Inflammatory macrophage treated with lipopolysaccharide for 1 hour (primary cell): ENCODE measurements around the gene SPTAN1.
"Not testable (repeated sequence)": the region's sequence is repeated elsewhere in the genome, so short reads cannot be mapped to it uniquely, and the experiment has no call there.

Experiments
- DNase-seq, 2 donors: peaks; one replicate each; pipeline ENCODE4 v3.0.0-alpha.2; 2020 to 2022

The SPTAN1 gene

DNA sequence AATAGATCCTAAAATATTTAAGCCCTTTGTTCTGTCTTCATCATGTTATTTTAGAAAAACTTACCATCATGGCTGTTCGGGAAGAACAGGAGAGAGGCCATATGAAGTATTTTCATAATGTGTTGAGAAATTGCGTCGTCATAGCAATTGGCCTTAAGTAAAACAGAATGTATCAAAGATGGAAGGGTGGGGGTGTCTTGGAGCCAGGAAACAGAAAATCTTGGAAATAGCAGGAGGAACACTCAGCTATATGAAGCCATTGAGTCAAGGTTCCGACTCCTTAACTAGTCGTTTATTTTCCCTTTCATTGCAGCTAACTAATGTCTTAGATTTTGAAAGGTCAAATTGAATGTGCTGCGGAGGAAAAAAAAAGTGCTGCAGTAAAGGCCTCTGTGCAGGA lies 1.3 kb downstream of the SPTAN1 start:
- DNase-seq: peak in 1 of 2 donors; percentile 50

GRCh38 chr9:128554155-128554862 lies 1.9 kb downstream of the SPTAN1 start:
- DNase-seq: peak in 1 of 2 donors; percentile 68

- no peak for DNase-seq
Measured at GRCh38 chr9:128555180-128555721, 2.9 kb downstream of the SPTAN1 start.

GRCh38 chr9:128556276-128556675 lies 3.9 kb downstream of the SPTAN1 start:
- no peak for DNase-seq

DNA sequence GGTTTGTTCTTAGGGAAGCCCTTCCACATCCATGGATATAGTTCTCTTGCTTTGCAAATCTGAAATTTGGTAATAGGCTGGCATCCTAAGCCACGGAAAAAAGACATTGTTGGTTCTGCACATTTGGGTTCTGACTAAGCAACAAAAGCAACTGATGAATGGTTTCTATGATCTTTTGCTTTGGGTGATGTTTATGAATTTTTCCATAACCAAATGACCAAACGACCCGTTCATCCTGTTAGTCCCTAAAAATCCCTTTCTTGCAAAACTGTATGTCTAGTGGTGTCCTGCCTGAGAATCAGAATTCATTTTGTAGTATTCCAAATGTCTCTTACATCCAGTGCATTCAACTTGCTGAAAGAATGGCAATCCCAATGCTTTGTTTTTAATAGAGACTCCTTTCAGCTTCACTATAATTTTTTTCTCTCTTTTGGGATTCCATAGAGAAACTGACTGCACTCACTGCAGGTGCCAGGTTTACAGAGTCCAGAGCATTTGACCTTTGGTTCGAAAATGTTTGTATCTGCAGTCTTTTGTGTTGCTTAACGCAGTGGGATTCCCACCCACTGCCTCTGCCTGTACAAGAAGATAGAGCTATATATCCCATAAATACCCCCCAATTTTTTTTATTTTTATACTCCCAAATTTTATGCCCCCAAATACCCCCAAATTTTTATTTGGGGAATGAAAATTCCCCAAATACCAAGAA lies 4.7 kb downstream of the SPTAN1 start:
- peak in 1 of 2 donors; percentile 55 for DNase-seq

DNA sequence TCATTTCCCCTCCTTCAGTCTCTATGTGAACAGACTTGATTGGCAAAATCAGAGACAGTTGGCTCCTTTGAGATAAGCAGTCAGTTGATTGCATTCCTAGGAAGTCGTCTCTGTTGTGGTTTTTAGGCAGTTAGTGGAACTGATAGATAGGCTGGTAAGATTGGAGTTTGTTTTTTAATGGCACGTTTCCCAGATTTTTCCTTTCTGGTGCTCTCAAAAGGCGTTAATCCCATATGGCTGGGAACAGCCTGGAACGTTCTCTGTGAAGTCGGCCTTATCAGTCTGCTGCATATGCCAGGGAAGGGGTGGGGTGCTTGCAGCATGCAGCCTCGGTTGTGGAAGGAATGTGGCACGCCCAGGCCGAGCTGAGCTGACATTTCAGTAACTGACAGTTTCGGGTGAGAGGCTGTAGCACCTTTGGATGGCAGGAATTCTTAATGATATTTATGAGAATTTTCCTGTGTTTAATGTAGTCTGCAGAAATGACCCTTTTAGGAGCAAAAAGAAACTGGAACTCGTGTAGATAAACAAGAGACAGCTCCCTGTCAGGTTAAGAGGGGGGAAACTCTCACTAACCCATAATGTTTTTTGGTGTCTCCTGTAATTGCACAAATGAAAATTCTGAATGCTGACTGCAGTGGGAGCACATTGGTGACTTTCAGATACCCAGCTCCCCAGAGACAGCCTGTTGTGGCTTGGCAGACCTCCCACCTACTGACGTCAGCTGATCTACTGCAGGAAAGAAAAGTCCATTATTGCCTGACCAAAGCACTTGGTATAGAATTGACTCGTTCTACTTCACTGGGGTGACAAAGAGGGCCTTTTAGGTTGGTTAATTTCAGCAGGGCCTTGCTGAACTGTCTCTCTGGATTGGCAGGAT lies 6.3 kb downstream of the SPTAN1 start:
- peak; percentile 93 to 97 for DNase-seq

DNA sequence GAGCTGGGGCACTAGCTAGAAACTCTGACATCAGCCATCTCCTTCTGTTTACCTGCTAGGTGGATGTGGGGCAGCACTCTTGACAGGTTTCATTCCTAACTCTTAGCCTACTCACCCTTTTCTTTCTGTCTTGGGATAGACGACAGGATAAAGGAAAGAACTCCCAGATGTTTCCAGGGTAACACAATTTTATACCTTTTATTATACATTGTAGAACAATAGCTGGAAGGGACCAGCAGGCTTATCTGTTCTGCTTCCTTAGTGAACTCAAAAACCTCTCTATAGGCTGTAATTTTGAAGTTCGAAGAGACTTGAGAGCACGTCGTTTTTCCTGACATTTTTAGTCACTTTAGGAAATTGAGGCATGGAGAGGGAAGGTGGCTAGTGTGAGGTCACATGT lies 13.2 kb downstream of the SPTAN1 start:
- DNase-seq: no peak

DNA sequence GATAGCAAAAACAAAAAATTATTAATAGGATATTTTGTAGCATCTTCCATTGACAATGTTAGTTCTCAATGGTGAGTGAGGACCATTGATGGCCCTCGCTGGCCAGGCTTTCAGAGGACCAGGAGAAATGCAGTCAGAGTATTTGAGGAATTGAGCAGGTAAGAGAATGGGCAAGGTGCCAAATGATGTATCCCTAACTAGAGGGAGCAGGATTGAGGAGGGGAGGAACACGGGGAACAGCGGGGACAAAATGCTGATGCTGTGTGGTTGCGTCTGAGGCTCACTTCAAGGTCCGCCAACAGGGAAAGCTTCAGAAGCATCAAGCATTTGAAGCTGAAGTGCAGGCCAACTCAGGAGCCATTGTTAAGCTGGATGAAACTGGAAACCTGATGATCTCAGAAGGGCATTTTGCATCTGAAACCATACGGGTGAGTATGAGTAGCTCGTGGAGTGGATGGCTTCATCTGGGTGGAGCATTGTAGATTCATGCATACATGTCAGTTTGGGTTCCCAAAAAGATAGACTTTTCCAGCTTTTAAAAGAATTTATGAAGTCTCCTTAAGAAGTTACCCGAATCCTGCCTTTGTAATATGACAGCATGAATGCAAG lies 16.2 kb downstream of the SPTAN1 start:
- no peak for DNase-seq

DNA sequence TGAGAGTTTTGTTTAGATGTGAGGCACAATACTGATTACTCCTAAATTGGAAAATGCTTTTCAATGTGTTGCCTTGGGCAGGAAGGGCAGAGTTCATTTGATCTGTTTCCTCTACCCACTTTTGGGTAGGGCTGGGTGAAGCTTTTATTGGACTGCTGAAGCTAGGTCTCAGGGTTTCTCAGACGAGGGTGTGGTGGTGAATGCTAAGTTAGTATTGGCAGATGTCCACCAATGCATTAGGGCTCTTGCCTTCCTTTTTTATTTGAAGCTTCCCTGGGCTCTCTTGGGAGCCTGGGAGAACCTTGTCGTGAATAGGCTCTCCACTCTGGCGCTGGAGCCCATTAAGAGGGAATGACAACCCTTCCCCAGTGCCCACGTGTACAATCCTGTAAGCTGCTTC lies 23.1 kb downstream of the SPTAN1 start:
- no peak for DNase-seq

DNA sequence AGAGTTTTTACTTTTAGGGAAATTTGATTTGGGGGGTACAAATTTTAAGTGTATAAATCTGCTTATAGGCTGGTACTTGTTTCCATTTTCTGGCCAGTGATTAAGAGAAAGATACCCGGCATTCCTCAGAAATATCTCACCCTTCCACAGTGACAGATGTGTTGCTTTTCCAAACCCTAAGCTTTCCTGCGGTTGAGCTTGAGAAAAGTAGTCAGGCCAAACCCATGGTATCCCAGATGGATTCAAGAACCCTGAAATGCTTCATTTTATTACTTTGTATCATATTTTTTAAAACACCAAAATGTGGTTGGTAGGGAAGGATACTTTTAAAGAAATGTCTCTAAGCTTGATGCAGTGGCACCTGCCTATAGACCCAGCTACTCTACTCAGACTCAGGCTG lies 23.5 kb downstream of the SPTAN1 start:
- DNase-seq: no peak

DNA sequence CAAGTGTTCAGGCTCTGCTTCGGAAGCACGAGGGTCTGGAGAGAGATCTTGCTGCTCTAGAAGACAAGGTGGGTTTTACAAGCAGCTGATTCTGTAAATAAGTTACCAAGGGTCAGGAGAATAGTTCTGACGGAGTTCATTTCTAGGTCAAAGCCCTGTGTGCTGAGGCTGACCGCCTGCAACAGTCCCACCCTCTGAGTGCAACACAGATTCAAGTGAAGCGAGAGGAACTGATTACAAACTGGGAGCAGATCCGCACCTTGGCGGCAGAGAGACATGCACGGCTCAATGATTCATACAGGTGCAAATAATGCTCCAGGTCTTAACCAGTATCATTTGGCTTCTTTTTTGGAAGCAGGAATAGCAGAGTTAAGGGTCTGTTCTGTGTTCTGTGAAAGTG lies 24.8 kb downstream of the SPTAN1 start:
- no peak for DNase-seq

DNA sequence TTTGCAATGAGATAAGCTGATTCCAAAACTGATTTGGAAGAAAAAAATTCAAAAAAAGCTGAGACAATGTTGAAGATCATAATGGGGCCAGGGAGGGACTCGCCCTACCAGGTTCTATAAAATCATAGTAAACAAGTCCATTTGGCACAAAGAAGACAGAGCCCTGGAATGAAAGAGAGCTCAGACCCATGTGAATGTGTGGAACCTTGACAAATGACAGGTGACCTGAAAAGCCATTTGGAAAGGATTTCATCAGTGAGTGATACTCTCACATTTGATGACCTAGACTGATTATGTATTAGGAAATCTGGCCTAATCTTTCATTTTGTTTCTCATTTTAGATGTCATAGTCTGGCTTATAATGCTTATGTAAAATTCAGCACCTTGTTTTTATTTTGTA lies 26.8 kb downstream of the SPTAN1 start:
- no peak for DNase-seq

DNA sequence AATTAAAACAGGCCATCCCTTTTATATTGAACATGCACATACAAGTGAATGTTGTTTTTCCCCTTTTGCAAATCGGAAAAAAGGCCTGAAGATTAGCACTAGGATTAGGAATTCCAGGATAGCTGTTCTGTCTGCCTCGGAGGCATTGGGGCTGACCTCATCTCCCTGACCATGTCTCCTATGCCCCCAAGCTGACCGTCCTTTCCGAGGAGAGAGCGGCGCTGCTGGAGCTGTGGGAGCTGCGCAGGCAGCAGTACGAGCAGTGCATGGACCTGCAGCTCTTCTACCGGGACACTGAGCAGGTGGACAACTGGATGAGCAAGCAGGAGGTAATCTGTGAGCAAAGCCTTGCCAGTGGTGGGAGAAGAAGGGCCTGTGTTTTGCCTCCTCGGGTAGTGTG lies 28.3 kb downstream of the SPTAN1 start:
- no peak for DNase-seq

DNA sequence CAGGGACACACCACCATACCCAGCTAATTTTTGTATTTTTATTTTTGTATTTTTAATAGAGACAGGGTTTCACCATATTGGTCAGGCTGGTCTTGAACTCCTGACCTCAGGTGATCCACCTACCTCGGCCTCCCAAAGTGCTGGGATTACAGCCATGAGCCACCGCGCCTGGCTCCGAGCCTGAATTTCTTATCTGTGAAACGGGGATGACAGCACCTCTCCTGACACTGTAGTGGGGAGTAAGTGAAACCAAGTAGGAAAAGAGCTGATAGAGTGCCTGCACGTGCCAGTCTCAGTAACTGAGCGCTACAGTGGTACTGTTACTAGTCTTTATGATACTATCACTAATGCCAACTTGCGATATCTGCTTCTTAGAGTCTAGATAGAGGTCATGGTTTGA lies 32.8 kb downstream of the SPTAN1 start:
- not testable (repeated sequence) for DNase-seq

DNA sequence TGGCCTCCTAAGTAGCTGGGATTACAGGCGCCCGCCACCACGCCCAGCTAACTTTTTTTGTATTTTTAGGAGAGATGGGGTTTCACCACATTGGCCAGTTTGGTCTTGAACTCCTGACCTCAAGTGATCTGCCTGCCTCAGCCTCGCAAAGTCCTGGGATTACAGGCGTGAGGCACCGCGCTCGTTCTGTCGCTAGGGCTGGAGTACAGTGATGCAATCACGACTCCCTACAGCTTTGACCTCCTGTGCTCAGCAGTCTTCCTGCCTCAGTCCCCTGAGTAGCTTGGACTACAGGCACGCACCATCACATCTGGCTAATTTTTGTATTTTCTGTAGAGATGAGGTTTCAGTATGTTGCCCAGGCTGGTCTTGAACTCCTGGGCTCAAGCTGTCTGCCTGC lies 34.5 kb downstream of the SPTAN1 start:
- DNase-seq: not testable (repeated sequence)

DNA sequence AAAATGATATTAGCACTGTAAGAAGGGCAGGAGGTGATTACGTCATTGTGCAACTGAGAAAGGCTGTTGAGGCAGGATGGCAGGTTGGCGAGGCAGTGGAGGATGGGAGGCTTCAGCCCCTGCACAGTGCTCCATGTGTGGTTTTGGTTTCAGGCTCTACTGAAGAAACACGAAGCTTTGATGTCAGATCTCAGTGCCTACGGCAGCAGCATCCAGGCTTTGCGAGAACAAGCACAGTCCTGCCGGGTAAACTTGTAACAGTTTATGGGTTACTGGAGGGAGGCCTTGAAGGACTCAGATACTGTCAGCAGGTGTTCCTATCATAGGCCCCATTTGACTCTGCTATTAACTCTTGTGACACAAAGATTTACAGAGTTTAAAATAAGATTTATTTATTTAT lies 35.1 kb downstream of the SPTAN1 start:
- no peak for DNase-seq

DNA sequence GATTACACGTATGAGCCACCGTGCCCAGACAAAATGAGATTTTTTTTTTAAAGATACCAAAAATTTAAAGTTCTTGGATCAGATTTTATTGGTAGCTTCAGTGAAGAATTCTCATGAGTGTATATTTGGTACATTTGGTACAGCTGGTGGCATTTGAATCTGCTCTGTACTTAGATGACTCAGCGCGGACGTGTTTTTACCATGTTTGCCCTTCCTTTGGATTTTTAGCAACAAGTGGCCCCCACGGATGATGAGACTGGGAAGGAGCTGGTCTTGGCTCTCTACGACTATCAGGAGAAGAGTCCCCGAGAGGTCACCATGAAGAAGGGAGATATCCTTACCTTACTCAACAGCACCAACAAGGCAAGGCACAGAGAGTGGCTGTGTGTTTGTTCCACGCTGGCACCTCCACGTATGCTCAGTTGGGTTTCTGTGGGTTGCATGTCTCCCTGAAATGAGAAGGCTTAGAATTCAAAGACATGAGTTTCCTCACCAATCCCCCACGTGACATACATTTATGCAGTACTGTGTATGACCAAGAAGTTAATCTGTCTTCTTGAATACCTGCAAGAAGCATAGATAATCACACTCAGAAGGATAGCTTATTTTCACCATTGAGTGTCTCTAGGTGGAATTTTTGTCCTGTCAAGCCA lies 36.3 kb downstream of the SPTAN1 start:
- no peak for DNase-seq

DNA sequence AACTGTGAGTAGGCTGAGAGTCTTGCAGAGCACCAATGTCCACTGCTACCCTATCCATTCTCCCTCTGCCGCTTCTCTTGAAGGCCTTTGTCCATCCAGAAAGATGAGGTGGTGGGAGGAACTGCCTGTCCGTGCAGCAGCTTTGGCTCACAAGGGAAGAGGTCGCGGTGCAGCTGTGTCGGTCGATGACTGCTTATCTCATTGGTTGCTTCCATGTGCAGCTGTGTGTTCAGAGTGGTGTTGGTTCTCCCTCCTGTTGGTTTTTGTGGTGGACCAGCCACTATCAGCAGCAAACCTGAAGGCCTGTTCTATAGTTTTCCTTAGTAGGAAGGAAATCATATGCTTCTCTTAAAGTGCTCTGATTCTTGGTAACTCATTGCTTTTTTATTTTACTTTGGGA lies 40.7 kb downstream of the SPTAN1 start:
- DNase-seq: no peak

DNA sequence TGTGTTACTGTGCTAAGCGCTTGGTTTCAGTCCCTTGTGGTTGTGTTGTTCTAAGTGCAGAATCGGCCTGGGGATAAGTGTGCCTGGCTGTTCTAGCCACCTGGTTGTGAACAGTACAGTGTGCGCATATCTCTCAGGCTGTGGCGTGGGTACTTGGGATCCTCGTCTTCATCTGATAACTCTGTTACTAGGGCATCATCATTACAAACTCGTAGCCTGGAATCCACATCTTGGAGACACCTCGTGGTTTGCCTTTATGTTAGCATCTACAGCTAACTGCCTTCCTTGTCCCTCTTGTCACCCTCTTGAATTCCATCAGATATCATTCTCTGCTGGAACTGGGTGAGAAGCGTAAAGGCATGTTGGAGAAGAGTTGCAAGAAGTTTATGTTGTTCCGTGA lies 41.5 kb downstream of the SPTAN1 start:
- DNase-seq: no peak

DNA sequence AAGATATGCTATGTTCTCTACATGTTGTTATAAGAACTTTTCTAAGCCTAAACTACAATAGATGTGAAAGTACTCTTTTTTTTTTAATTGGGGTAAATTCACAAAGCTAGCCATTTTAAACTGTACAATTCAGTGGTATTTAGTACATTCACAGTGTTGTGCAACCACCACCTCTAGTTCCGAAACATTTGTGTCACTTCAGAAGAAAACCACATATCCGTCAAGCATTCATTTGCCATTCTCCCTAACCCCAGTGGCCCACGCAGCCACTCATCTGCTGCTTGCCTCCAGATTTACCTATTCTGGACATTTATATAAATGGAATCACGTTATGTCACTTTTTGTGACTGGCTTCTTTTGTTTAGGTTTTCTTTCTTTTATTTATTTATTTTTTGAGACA lies 43.1 kb downstream of the SPTAN1 start:
- no peak for DNase-seq

DNA sequence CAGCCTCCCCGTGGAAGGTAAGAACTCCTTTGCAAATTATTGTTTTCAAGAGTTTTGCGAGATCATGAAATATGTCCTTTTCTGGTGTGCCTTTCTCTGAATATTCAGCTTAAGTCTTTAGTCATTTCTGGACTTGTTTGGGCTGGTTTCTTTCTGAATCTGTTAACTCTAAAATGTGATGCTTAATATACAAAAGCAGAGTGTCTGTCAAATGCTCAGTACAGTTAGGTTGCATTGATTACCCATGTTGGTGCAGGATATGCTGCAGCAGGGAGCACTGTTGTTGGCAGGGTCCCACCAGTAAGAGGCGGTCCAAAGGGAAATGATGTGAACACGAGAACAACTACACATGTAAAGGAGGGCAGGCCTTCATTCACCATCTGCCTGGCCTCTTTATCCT lies 47.7 kb downstream of the SPTAN1 start:
- DNase-seq: no peak

- DNase-seq: no peak
Measured at GRCh38 chr9:128603697-128604096, 51.3 kb downstream of the SPTAN1 start.
